K562 (cell line): ENCODE data around the gene FRMD5.

Source experiments
- BRF1 ChIP-seq: IDR thresholded peaks from 3 replicates; pipeline ENCODE4 v1.6.1; 2011; ENCODE audit warnings: borderline replicate concordance, mild to moderate bottlenecking; ENCODE audit not compliant: insufficient read length; ENCODE audit errors: extremely low read depth
- PHF20 ChIP-seq: fragments of 450-650 bp; IDR thresholded peaks from 2 replicates; pipeline ENCODE4 v1.6.1; 2018; ENCODE audit not compliant: partially characterized antibody
- U2AF2 ChIP-seq: fragments of 200-400 bp; formaldehyde crosslinking; optimal IDR thresholded peaks from 2 replicates; pipeline ENCODE3; 2017; ENCODE audit warnings: low read depth, mild to moderate bottlenecking, low read length
- ZBTB11 ChIP-seq, 3 experiments: fragments of 200-800 bp in 1 of 3; fragments of 250-450 bp in 1 of 3; fragments of 450-650 bp in 1 of 3; sonication (Bioruptor Pico) in 1 of 3; sonication (Bioruptor generic) in 1 of 3; formaldehyde crosslinking in 1 of 3; IDR thresholded peaks; 2 replicates each; pipeline versions ENCODE4 v1.6.1 to v1.8.0; 2016 to 2022; ENCODE audit warnings: mild to moderate bottlenecking in 2 of 3, missing genetic modification characterization in 2 of 3, missing compliant biosample characterization in 1 of 3, moderate library complexity in 1 of 3

- TF ChIP-seq U2AF2 = no peak
- no peak for TF ChIP-seq PHF20
- no peak for TF ChIP-seq ZBTB11 (CRISPR knock-in tag; IDR thresholded peaks at IDR 0.05)
- no peak for TF ChIP-seq BRF1
Observed at GRCh38 chr15:43975770-43976169, 219.3 kb downstream of the FRMD5 start.
